ENCODE data around the gene PACS2.

DNA sequence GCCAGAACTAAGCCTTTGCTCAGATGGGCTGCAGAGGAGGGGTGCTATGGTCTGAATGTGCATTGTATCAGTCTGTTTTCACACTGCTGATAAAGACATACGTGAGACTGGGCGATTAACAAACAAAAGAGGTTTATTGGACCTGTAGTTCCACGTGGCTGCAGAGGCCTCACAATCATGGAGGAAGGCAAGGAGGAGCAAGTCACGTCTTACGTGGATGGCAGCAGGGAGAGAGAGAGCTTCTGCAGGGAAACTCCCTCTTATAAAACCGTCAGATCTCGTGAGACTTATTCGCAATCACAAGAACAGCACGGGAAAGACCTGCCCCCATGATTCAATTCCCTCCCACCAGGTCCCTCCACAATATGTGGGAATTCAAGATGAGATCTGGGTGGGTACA, 10.0 kb upstream of the PACS2 start:
- TF ChIP-seq, protein P1, sequence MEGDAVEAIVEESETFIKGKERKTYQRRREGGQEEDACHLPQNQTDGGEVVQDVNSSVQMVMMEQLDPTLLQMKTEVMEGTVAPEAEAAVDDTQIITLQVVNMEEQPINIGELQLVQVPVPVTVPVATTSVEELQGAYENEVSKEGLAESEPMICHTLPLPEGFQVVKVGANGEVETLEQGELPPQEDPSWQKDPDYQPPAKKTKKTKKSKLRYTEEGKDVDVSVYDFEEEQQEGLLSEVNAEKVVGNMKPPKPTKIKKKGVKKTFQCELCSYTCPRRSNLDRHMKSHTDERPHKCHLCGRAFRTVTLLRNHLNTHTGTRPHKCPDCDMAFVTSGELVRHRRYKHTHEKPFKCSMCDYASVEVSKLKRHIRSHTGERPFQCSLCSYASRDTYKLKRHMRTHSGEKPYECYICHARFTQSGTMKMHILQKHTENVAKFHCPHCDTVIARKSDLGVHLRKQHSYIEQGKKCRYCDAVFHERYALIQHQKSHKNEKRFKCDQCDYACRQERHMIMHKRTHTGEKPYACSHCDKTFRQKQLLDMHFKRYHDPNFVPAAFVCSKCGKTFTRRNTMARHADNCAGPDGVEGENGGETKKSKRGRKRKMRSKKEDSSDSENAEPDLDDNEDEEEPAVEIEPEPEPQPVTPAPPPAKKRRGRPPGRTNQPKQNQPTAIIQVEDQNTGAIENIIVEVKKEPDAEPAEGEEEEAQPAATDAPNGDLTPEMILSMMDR (conservative IDR thresholded peaks at IDR 0.05; ENCODE audit: low read length): no peak
- no peak for TF ChIP-seq EZH2phosphoT487 (IDR thresholded peaks at IDR 0.05; ENCODE audit: borderline replicate concordance)
